H1 (cell line): ENCODE results near the gene TTLL5. TPM values are rescaled to one million over a fixed set of nuclear protein-coding genes. Genes with fewer than 3 reads are reported as not detected.

ENCODE experiments used
- CTCF ChIA-PET: fragments of 300-600 bp; sonication (Branson Sonifier 250); formaldehyde crosslinking; loops from one replicate; lab custom pipeline; 2021; ENCODE audit not compliant: partially characterized antibody; lab: Charles Lee
- POLR2A ChIA-PET: fragments of 300-600 bp; sonication (Branson Sonifier 250); formaldehyde crosslinking; loops from one replicate; lab custom pipeline; 2021; ENCODE audit warnings: inconsistent platforms; ENCODE audit not compliant: partially characterized antibody; lab: Charles Lee
- DNase-seq, 2 experiments: peaks; one replicate each; pipeline versions ENCODE4 v3.0.0 to v3.0.0-alpha.2; 2010 to 2022; ENCODE audit warnings: low spot score in 2 of 2, low read depth in 1 of 2, mixed read lengths in 1 of 2
- FAIRE-seq: peaks from 2 replicates; lab custom pipeline; 2011; peaks lifted over from hg19 to GRCh38; lab: Jason Lieb, UNC
- H2AFZ ChIP-seq: 2 replicates; pipeline ENCODE4 v1.8.1; 2012; ENCODE audit warnings: low read length, inconsistent platforms
- H2AK5ac ChIP-seq: 2 replicates; pipeline ENCODE4 v1.6.1; 2013; ENCODE audit warnings: low read depth, low read length
- H2BK120ac ChIP-seq: replicated peaks from 2 replicates; pipeline ENCODE3; 2013; ENCODE audit warnings: low read depth, low read length, inconsistent platforms
- H2BK12ac ChIP-seq: 2 replicates; pipeline ENCODE4 v1.6.1; 2013; ENCODE audit warnings: low read depth, low read length
- H2BK15ac ChIP-seq: 2 replicates; pipeline ENCODE4 v1.6.1; 2013; ENCODE audit warnings: low read length
- H2BK20ac ChIP-seq: 2 replicates; pipeline ENCODE4 v1.6.1; 2013; ENCODE audit warnings: low read length
- H2BK5ac ChIP-seq: 2 replicates; pipeline ENCODE4 v1.6.1; 2013; ENCODE audit warnings: low read depth, low read length
- H3K14ac ChIP-seq: 2 replicates; pipeline ENCODE4 v1.6.1; 2013; ENCODE audit warnings: inconsistent platforms; ENCODE audit not compliant: insufficient read length
- H3K18ac ChIP-seq: 2 replicates; pipeline ENCODE4 v1.6.1; 2013; ENCODE audit warnings: low read length; ENCODE audit errors: extremely low read depth
- H3K23ac ChIP-seq: 2 replicates; pipeline ENCODE4 v1.6.1; 2013; ENCODE audit warnings: inconsistent platforms; ENCODE audit not compliant: insufficient read length
- H3K23me2 ChIP-seq: 2 replicates; pipeline ENCODE4 v1.6.1; 2013; ENCODE audit warnings: low read depth, low read length
- H3K27ac ChIP-seq: 2 replicates; pipeline ENCODE4 v1.6.1; 2011; ENCODE audit warnings: low read depth, low read length, inconsistent platforms
- H3K27me3 ChIP-seq, 4 experiments: replicated peaks in 1 of 4; 1 replicate in 1 of 4; 2 replicates in 3 of 4; pipeline versions ENCODE4 v1.6.1 to v1.8.1; 2011 to 2013; ENCODE audit warnings: low read length in 3 of 4, mild to moderate bottlenecking in 3 of 4, inconsistent platforms in 2 of 4, mixed read lengths in 2 of 4, moderate library complexity in 1 of 4; ENCODE audit not compliant: control insufficient read depth in 3 of 4, insufficient read depth in 3 of 4; ENCODE audit errors: extremely low read depth in 1 of 4
- H3K36me3 ChIP-seq, 4 experiments: 2 replicates each; pipeline versions ENCODE4 v1.6.1 to v1.8.1; 2011 to 2013; ENCODE audit warnings: mild to moderate bottlenecking in 4 of 4, low read length in 3 of 4, moderate library complexity in 2 of 4, control low read depth in 1 of 4, inconsistent platforms in 1 of 4; ENCODE audit not compliant: insufficient read depth in 4 of 4, control insufficient read depth in 2 of 4
- H3K4ac ChIP-seq: replicated peaks from 2 replicates; pipeline ENCODE3; 2013; ENCODE audit warnings: low read length, low read depth, mixed read lengths, inconsistent platforms; ENCODE audit not compliant: insufficient read length
- H3K4me1 ChIP-seq, 4 experiments: replicated peaks in 1 of 4; 1 replicate in 1 of 4; 2 replicates in 3 of 4; pipeline versions ENCODE4 v1.6.1 to v1.8.1; 2011 to 2013; ENCODE audit warnings: low read length in 3 of 4, inconsistent platforms in 2 of 4, mixed read lengths in 1 of 4; ENCODE audit not compliant: insufficient read depth in 4 of 4, control insufficient read depth in 3 of 4
- H3K4me2 ChIP-seq, 2 experiments: 2 replicates each; pipeline versions ENCODE4 v1.6.1 to v1.8.1; 2011 to 2013; ENCODE audit warnings: low read depth in 2 of 2, low read length in 2 of 2, control low read depth in 1 of 2, inconsistent platforms in 1 of 2, mild to moderate bottlenecking in 1 of 2; ENCODE audit not compliant: insufficient read depth in 1 of 2
- H3K4me3 ChIP-seq, 4 experiments: fragments of 200-600, 300-600 bp in 1 of 4; sonication (generic), shearing (Covaris generic), sonication (Bioruptor Twin) in 1 of 4; 2 replicates each; pipeline versions ENCODE4 v1.5.1 to v1.8.1; 2011 to 2016; ENCODE audit warnings: low read length in 4 of 4, low read depth in 3 of 4, control low read depth in 2 of 4, inconsistent platforms in 2 of 4, mild to moderate bottlenecking in 2 of 4, mixed read lengths in 1 of 4, moderate library complexity in 1 of 4; ENCODE audit not compliant: insufficient read depth in 2 of 4; ENCODE audit errors: extremely low read depth in 1 of 4
- H3K56ac ChIP-seq: replicated peaks from 2 replicates; pipeline ENCODE3; 2013; ENCODE audit warnings: low read depth, mild to moderate bottlenecking, mixed read lengths, low read length, inconsistent platforms; ENCODE audit not compliant: insufficient read length
- H3K79me1 ChIP-seq: 2 replicates; pipeline ENCODE4 v1.6.1; 2013; ENCODE audit warnings: low read depth, low read length, control low read depth
- H3K79me2 ChIP-seq, 2 experiments: 2 replicates each; pipeline versions ENCODE4 v1.6.1 to v1.8.1; 2012 to 2013; ENCODE audit warnings: low read length in 2 of 2, mild to moderate bottlenecking in 2 of 2, inconsistent platforms in 1 of 2; ENCODE audit not compliant: insufficient read depth in 2 of 2, control insufficient read depth in 1 of 2
- H3K9ac ChIP-seq, 4 experiments: replicated peaks in 1 of 4; 1 replicate in 1 of 4; 2 replicates in 3 of 4; pipeline versions ENCODE4 v1.6.1 to v1.8.1; 2011 to 2013; ENCODE audit warnings: low read depth in 3 of 4, low read length in 3 of 4, control low read depth in 2 of 4, mild to moderate bottlenecking in 2 of 4, moderate library complexity in 2 of 4, inconsistent platforms in 1 of 4; ENCODE audit errors: extremely low read depth in 1 of 4
- H3K9me3 ChIP-seq, 2 experiments: 2 replicates each; pipeline versions ENCODE4 v1.6.1 to v1.8.1; 2012 to 2013; ENCODE audit warnings: mild to moderate bottlenecking in 2 of 2, moderate library complexity in 2 of 2, control low read depth in 1 of 2, inconsistent platforms in 1 of 2, low read depth in 1 of 2, low read length in 1 of 2, mixed read lengths in 1 of 2; ENCODE audit not compliant: insufficient read depth in 2 of 2
- H4K20me1 ChIP-seq, 2 experiments: replicated peaks in 1 of 2; 2 replicates each; pipeline versions ENCODE3 to v1.8.1; 2011 to 2013; ENCODE audit warnings: inconsistent platforms in 2 of 2, low read length in 2 of 2, mild to moderate bottlenecking in 1 of 2; ENCODE audit not compliant: insufficient read depth in 2 of 2, control insufficient read depth in 1 of 2
- H4K5ac ChIP-seq: 2 replicates; pipeline ENCODE4 v1.6.1; 2013; ENCODE audit warnings: low read length, low read depth, mixed read lengths, inconsistent platforms; ENCODE audit not compliant: insufficient read length
- H4K8ac ChIP-seq: 2 replicates; pipeline ENCODE4 v1.8.0; 2013; ENCODE audit warnings: mild to moderate bottlenecking, moderate library complexity, low read length, inconsistent platforms; ENCODE audit not compliant: insufficient read depth; ENCODE audit errors: extremely low read depth
- H4K91ac ChIP-seq: replicated peaks from 2 replicates; pipeline ENCODE3; 2013; ENCODE audit warnings: low read length, mixed read lengths, inconsistent platforms; ENCODE audit not compliant: insufficient read length
- POLR2AphosphoS5 ChIP-seq: IDR thresholded peaks from 2 replicates; pipeline ENCODE4 v1.6.1; 2011; ENCODE audit warnings: low read depth, low read length
- WGBS, 2 experiments: shearing (Covaris generic) in 1 of 2; methylation state at CpG; one replicate each; pipeline versions ENCODE4 v1.1.6 to v1.1.7; 2013 to 2015; ENCODE audit warnings: low lambda C conversion rate in 2 of 2, mixed read lengths in 2 of 2, inconsistent platforms in 1 of 2, low coverage in 1 of 2, missing lambda C conversion rate in 1 of 2; ENCODE audit not compliant: insufficient replicate concordance in 2 of 2, insufficient coverage in 1 of 2, insufficient read length in 1 of 2; ENCODE audit errors: extremely low coverage in 1 of 2, missing lambda C conversion rate in 1 of 2; 5-methylcytosine and 5-hydroxymethylcytosine counted together
- polyA plus RNA-seq, 7 experiments: library from polyadenylated mRNA; depleted of rRNA in 3 of 7; stranded (reverse) in 5 of 7; unstranded in 2 of 7; fragments of >200 nt in 5 of 7; fragments of 200-250 nt in 2 of 7; gene quantifications; 1 replicate in 5 of 7; 2 replicates in 1 of 7; 4 replicates in 1 of 7; pipeline versions ENCODE4 v1.2.1 to v1.2.3, GENCODE V29; 2011 to 2013; ENCODE audit warnings: missing spikeins in 2 of 7, mixed read lengths in 2 of 7
- total RNA-seq: library from RNA; stranded (reverse); fragmentation: NEBNext Ultra II Directional; extraction: Animal tissue kit (Norgen Biotek cat#: 25700); gene quantifications from 2 replicates; pipeline ENCODE4 v1.2.1, GENCODE V29; 2021

The TTLL5 gene
- total and polyA plus RNA-seq, 2 of the 8 experiments (the other 6 are each of a cell fraction or from before 2014, with no cell fraction given), result 16.1 to 45.9 TPM

DNA sequence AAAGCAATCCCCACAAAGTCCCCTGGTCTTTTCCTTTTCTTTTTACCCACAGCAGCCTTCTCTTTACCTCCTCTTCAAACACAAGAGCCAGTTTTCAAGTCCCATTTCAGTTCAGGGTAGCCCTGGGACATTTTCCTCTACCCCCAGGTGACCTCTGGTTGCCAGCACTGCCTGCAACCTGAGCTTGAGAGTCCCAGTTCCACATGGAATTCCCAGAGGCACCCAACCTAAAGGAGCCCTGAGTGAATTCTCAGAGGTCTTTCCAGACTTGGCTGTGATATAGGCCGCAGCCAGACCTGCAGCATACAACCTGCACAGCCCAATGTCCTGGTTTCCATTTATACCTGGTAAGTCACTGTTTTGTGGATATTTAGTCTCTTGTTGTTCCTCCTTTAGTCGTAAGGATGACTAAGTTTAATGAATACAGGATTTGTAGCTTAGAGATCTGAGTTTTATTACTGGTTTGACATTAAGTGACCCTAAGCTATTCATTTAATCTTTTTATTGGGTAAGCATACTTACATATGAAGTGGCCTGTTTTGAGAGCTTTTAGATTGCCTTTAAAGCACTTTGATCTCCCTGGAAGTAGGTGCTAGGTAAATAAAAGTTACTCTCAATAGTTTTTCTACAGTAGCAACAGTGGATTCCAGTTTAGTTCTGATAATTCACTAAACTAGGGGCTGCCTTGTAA lies 160.9 kb downstream of the TTLL5 start:
- Histone ChIP-seq H2BK120ac (no peak overlapping the region), H3K4ac (no peak overlapping the region), H3K4me1 (no peaks in the 10 kb centered on the region), H3K4me3 (no peak overlapping the region), H2AFZ (no peak overlapping the region), H3K79me1 (no peaks in the 10 kb centered on the region), H3K18ac (no peak overlapping the region), H3K14ac (no peak overlapping the region), H3K56ac (no peak overlapping the region), H3K23ac (no peak overlapping the region), H2BK15ac (no peak overlapping the region), H3K4me2 (no peak overlapping the region), H4K5ac (no peak overlapping the region), H3K9me3 (no peaks in the 10 kb centered on the region), H2BK20ac (no peak overlapping the region), H3K9ac (no peak overlapping the region), H2BK12ac (no peak overlapping the region), H3K23me2 (no peaks in the 10 kb centered on the region), H3K79me2 (no peaks in the 10 kb centered on the region), H3K36me3 (peaks cover 0 to 9% (median 3%) of the 10 kb centered on the region in 4 experiments; a peak in 3 of 8 replicates), H3K27ac (no peak overlapping the region), H4K8ac (no peak overlapping the region), H4K91ac (no peak overlapping the region), H2AK5ac (no peak overlapping the region), H3K27me3 (peaks cover 0 to 1% (median 0%) of the 10 kb centered on the region in 4 experiments; a peak in 1 of 7 replicates), H4K20me1 (peaks cover 0 to 2% of the 10 kb centered on the region in 2 experiments), H2BK5ac (no peak overlapping the region)
- ChIA-PET CTCF (interaction anchor here (1.0 to 1.7 kb wide), 9 partner anchors 9 to 659 kb away, joined by 3 to 7 read pairs (median 3); no protein-coding TSS in a partner anchor), POLR2A (no interaction called here)
- WGBS, 2 experiments, result 96% methylated on average over 2 of the region's 2 CpGs; no CpG with 5 or more reads in 1 of the 2 experiments
- no peak for DNase-seq
- FAIRE-seq, result no peak
- no peak for TF ChIP-seq POLR2AphosphoS5
